Measurements from ENCODE around the gene MKRN2OS. TPM values are rescaled to one million over a fixed set of nuclear protein-coding genes. Genes with fewer than 3 reads are reported as not detected.

MKRN2OS gene
- total RNA-seq, 1 donor from 2014 or later: not detected

- no peak for ATAC-seq (ENCODE audit: low read depth)
- no peak overlapping the region for H3K4me3 Mint-ChIP-seq
- DNase-seq: no peak
- H3K27me3 Mint-ChIP-seq: no peaks in the 10 kb centered on the region
- TF ChIP-seq CTCF (IDR thresholded peaks at IDR 0.05): no peak
- no peaks in the 10 kb centered on the region for H3K4me1 Mint-ChIP-seq
- peaks cover 34% of the 10 kb centered on the region for H3K36me3 Mint-ChIP-seq (ENCODE audit: low read depth)
- H3K27ac Mint-ChIP-seq: no peak overlapping the region
- CTCF ChIA-PET: no interaction called here
- H3K9me3 Mint-ChIP-seq: no peaks in the 10 kb centered on the region
- intact Hi-C loops (cut with micrococcal nuclease): no loop called here
- POLR2A ChIA-PET: no interaction called here
Measured at GRCh38 chr3:12512534-12513118, 32.7 kb downstream of the MKRN2OS start.

GRCh38 chr3:12509466-12509865, 35.8 kb downstream of the MKRN2OS start:
- ATAC-seq (ENCODE audit: low read depth): no peak
- Mint-ChIP-seq H3K36me3 (ENCODE audit: low read depth) (peaks cover 57% of the 10 kb centered on the region), H3K9me3 (no peaks in the 10 kb centered on the region), H3K4me1 (no peaks in the 10 kb centered on the region), H3K27me3 (no peaks in the 10 kb centered on the region), H3K27ac (no peak overlapping the region), H3K4me3 (no peak overlapping the region)
- ChIA-PET CTCF (no interaction called here), POLR2A (no interaction called here)
- no peak for TF ChIP-seq CTCF (IDR thresholded peaks at IDR 0.05)
- DNase-seq: no peak
- intact Hi-C loops (cut with micrococcal nuclease): no loop called here

- no peak overlapping the region for H3K4me3 Mint-ChIP-seq
- no peaks in the 10 kb centered on the region for H3K27me3 Mint-ChIP-seq
- H3K27ac Mint-ChIP-seq: no peak overlapping the region
- ATAC-seq (ENCODE audit: low read depth): no peak
- no peak for TF ChIP-seq CTCF (IDR thresholded peaks at IDR 0.05)
- no peaks in the 10 kb centered on the region for H3K9me3 Mint-ChIP-seq
- intact Hi-C loops (cut with micrococcal nuclease): no loop called here
- DNase-seq: no peak
- H3K4me1 Mint-ChIP-seq: no peaks in the 10 kb centered on the region
- CTCF ChIA-PET: no interaction called here
- POLR2A ChIA-PET: no interaction called here
- H3K36me3 Mint-ChIP-seq (ENCODE audit: low read depth): peaks cover 64% of the 10 kb centered on the region
Measured at GRCh38 chr3:12508291-12508700, 37.0 kb downstream of the MKRN2OS start.

GRCh38 chr3:12507591-12508281, 37.6 kb downstream of the MKRN2OS start:
- Mint-ChIP-seq H3K4me1 (no peaks in the 10 kb centered on the region), H3K4me3 (no peak overlapping the region), H3K9me3 (no peaks in the 10 kb centered on the region), H3K27me3 (no peaks in the 10 kb centered on the region), H3K36me3 (ENCODE audit: low read depth) (peaks cover 69% of the 10 kb centered on the region), H3K27ac (no peak overlapping the region)
- CTCF ChIA-PET: no interaction called here
- POLR2A ChIA-PET: no interaction called here
- ATAC-seq (ENCODE audit: low read depth): no peak
- intact Hi-C loops (cut with micrococcal nuclease): no loop called here
- DNase-seq: no peak
- TF ChIP-seq CTCF (IDR thresholded peaks at IDR 0.05): no peak

GRCh38 chr3:12506201-12506709, 39.0 kb downstream of the MKRN2OS start:
- POLR2A ChIA-PET: no interaction called here
- H3K36me3 Mint-ChIP-seq (ENCODE audit: low read depth): peaks cover 72% of the 10 kb centered on the region
- no peak for ATAC-seq (ENCODE audit: low read depth)
- intact Hi-C loops (cut with micrococcal nuclease): no loop called here
- DNase-seq: no peak
- no peak overlapping the region for H3K4me3 Mint-ChIP-seq
- no peak overlapping the region for H3K27ac Mint-ChIP-seq
- H3K27me3 Mint-ChIP-seq: no peaks in the 10 kb centered on the region
- H3K4me1 Mint-ChIP-seq: no peaks in the 10 kb centered on the region
- CTCF ChIA-PET: no interaction called here
- no peak for TF ChIP-seq CTCF (IDR thresholded peaks at IDR 0.05)
- H3K9me3 Mint-ChIP-seq: no peaks in the 10 kb centered on the region

All from activated B cell treated with CpG ODN at 0.5 μM for 24 hours (primary cell).